ENCODE measurements around the gene APBA1.

The APBA1 gene

GRCh38 chr9:69655065-69655464, 17.1 kb downstream of the APBA1 start:
- no peak for DNase-seq

GRCh38 chr9:69653261-69653660, 18.9 kb downstream of the APBA1 start:
- DNase-seq = no peak

DNA sequence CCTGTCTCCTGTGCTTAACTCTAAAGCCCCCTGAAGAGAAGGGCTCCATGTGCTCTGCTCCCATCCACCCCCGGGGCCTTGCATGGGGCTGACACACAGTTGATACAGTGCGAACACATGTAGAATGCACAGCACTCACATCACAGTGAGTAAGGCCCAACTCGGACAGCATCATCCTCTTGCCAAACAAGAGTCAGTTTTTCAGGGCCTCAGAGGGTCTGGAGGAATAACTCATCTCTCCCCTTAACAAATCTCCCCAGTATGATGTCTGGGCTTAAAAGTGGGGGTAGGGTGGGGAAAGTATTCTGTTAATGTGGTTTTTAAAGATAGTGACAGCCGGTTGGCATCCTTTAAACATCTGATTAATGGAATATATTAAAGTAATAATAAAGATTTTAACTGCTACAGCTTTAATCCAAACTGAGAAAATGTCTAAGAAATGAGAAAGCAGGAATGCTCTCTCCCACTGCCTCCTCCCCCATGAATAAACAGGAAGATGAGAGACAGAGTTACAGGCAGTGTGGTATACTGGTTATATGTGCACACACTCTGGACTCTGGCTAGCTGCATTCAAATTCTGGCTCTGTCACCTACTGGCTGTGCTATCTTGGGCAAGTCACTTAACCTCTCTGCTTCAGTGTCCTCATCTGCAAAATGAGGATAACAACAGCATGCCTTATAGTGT, 22.5 kb downstream of the APBA1 start:
- no peak for DNase-seq

GRCh38 chr9:69647804-69648203, 24.4 kb downstream of the APBA1 start:
- no peak for DNase-seq

DNA sequence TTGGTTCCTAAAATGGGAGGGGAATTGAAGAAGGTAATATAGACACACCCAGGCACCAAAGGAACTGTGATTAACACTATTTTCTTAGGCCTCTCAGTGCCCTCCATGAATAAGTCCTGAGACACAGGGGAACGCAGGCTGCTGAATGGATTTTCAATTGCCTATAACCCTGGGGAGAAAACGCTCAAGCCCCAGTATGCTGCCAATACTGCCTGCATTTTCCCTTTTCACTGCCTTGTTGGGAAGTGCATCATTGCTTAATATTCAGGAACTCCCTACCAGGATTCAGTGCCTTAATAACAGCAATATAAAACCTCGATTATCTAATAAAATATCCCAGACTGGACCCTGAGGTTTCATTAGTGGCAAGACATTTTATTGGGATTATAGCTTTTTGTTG, 25.4 kb downstream of the APBA1 start:
- no peak for DNase-seq

GRCh38 chr9:69645488-69645887, 26.7 kb downstream of the APBA1 start:
- DNase-seq = no peak

- no peak for DNase-seq
Observed at GRCh38 chr9:69643098-69643497, 29.1 kb downstream of the APBA1 start.

- no peak for DNase-seq
Observed at GRCh38 chr9:69637817-69638200, 34.4 kb downstream of the APBA1 start.

DNA sequence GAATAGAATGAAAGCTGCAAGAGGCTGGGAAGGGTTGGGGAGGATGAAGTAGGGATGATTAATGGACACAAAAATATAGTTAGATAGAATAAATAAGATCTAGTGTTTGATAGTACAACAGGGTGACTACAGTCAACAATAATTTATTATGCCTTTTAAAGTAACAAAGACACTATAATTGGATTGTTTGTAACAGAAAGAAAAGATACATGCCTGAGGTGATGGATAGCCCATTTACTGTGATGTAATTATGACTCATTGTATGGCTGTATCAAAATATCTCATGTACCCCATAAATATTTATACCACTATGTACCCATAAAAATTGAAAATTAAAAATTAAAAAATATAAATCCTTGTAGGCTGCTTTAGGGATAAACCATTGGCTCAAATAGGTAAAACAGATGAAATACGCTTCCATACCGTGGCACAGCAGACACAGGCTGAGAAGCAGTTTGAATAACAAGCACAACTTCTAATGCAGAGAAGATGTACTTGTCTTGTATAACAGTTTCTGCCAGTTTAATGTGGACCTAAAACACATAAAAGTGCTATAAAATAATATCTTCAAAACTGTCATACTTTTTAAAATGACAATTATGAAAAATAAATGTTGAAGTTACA, 34.9 kb downstream of the APBA1 start:
- DNase-seq = no peak

- no peak for DNase-seq
Observed at GRCh38 chr9:69633716-69634115, 38.5 kb downstream of the APBA1 start.

GRCh38 chr9:69632768-69633167, 39.4 kb downstream of the APBA1 start:
- DNase-seq = no peak

GRCh38 chr9:69627281-69627680, 44.9 kb downstream of the APBA1 start:
- no peak for DNase-seq

GRCh38 chr9:69623276-69623675, 48.9 kb downstream of the APBA1 start:
- no peak for DNase-seq

GRCh38 chr9:69622676-69623075, 49.5 kb downstream of the APBA1 start:
- DNase-seq = no peak

GRCh38 chr9:69621730-69622460, 50.3 kb downstream of the APBA1 start:
- DNase-seq = no peak

DNA sequence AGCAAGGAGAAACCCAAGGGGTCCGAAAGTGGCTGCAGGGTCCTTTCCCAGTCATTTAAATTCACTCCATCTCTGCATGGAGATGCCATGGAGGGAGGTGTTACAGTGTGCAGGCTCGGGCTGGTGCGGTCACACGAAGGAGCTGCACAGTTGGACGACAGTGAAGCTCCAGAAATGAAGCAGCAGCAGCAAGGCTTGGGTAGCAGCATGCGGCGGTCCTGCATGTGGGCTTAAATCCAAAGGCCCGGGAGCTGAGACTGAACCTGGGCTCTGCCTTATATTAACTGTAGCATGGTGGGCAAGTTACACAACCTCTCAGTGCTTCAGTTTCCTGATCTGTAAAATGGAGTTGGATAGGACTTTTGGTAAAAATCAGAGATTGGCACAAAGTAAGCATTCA, 51.4 kb downstream of the APBA1 start:
- DNase-seq = no peak

- no peak for DNase-seq
Observed at GRCh38 chr9:69619233-69619632, 52.9 kb downstream of the APBA1 start.

GRCh38 chr9:69617006-69617405, 55.2 kb downstream of the APBA1 start:
- no peak for DNase-seq

- no peak for DNase-seq
Observed at GRCh38 chr9:69615880-69616279, 56.3 kb downstream of the APBA1 start.

GRCh38 chr9:69611221-69611620, 61.0 kb downstream of the APBA1 start:
- DNase-seq = no peak

- no peak for DNase-seq
Observed at GRCh38 chr9:69609156-69609555, 63.0 kb downstream of the APBA1 start.

DNA sequence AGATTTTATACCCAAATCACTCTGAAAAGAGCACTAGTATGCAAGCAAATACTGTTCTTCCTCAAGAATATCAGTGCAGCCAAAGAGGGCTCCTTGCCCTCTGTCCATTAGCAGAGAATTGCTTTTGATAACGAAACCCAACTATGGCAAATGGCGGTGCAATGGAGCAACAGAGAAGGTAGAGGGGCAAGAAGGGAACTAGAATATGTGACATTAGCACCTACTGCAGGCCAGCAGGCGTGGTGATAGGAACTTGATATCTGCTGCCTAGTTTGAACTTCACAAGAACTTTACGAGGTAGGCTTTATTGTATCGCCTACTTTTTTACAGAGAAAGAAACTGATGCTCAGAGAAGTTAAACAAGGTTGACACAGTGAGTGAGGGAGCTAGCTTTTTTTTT, 66.1 kb downstream of the APBA1 start:
- no peak for DNase-seq

DNA sequence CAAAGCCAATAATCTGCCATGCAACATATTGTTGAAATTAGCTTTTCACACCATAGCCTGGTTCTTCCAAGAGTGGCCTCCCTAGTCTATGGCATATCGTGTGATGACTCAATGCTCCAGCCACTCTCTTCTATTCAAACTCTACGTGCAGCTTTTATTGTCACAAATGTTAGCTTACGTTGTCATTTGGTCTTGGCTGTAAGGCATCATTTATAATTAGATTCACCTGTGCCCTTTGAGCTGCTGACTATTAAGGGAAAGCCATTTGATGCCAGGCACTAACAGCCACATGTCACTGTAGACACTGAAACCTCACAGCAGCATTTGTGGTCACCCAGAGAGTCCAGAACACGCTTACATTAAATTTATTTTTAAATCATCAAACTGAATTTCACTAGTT, 66.8 kb downstream of the APBA1 start:
- no peak for DNase-seq

- no peak for DNase-seq
Observed at GRCh38 chr9:69604568-69605219, 67.5 kb downstream of the APBA1 start.
